Peyer's patch (tissue), 4 donors: ENCODE measurements around the gene NELL1. TPM values are rescaled to one million over a fixed set of nuclear protein-coding genes. Genes with fewer than 3 reads are reported as not detected.
"Not testable (repeated sequence)": the region's sequence is repeated elsewhere in the genome, so short reads cannot be mapped to it uniquely, and the experiment has no call there.

ENCODE experiments used
- DNase-seq, 3 donors: peaks; one replicate each; pipeline ENCODE4 v3.0.0-alpha.2; 2017 to 2019
- H3K27ac ChIP-seq, 4 donors: fragments of 200-600 bp; sonication (generic); one replicate each; pipeline ENCODE4 v1.5.1; 2016 to 2019
- H3K27me3 ChIP-seq, 2 donors: fragments of 200-600 bp; sonication (generic); one replicate each; pipeline ENCODE4 v1.5.1; 2019
- H3K36me3 ChIP-seq, 3 donors: fragments of 200-600 bp; sonication (generic); one replicate each; pipeline ENCODE4 v1.5.1; 2016 to 2019
- H3K4me1 ChIP-seq, 4 donors: fragments of 200-600 bp; sonication (generic); one replicate each; pipeline ENCODE4 v1.5.1; 2016 to 2019
- H3K4me3 ChIP-seq, 4 donors: fragments of 200-600 bp; sonication (generic); 1 replicate in 3 of 4; 2 replicates in 1 of 4; pipeline ENCODE4 v1.5.1; 2016 to 2019; ENCODE audit warnings: mild to moderate bottlenecking in 1 of 4
- H3K9me3 ChIP-seq, 4 donors: fragments of 200-600 bp; sonication (generic); one replicate each; pipeline ENCODE4 v1.5.1; 2016 to 2019; ENCODE audit warnings: mild to moderate bottlenecking in 1 of 4
- POLR2A ChIP-seq, 2 donors: fragments of 450-650 bp; IDR thresholded peaks; one replicate each; pipeline ENCODE4 v1.5.1; 2017; ENCODE audit warnings: antibody characterized with exemption in 2 of 2, mild to moderate bottlenecking in 2 of 2, moderate library complexity in 2 of 2
- total RNA-seq, 4 donors: library from RNA; depleted of rRNA; stranded (reverse); fragments of >200 nt; gene quantifications; one replicate each; pipeline ENCODE4 v1.1.0, GENCODE V29; 2016
- TF ChIP-seq, protein P1 (sequence below), 6 experiments: fragments of 450-650 bp in 4 of 6; fragments of 200-600 bp in 2 of 6; sonication (generic) in 1 of 6; IDR thresholded peaks; one replicate each; pipeline ENCODE4 v1.5.1; 2017 to 2019; ENCODE audit warnings: antibody characterized with exemption in 6 of 6, mild to moderate bottlenecking in 3 of 6, moderate library complexity in 1 of 6

NELL1 gene
- total RNA-seq, 4 donors from 2014 or later = not detected

DNA sequence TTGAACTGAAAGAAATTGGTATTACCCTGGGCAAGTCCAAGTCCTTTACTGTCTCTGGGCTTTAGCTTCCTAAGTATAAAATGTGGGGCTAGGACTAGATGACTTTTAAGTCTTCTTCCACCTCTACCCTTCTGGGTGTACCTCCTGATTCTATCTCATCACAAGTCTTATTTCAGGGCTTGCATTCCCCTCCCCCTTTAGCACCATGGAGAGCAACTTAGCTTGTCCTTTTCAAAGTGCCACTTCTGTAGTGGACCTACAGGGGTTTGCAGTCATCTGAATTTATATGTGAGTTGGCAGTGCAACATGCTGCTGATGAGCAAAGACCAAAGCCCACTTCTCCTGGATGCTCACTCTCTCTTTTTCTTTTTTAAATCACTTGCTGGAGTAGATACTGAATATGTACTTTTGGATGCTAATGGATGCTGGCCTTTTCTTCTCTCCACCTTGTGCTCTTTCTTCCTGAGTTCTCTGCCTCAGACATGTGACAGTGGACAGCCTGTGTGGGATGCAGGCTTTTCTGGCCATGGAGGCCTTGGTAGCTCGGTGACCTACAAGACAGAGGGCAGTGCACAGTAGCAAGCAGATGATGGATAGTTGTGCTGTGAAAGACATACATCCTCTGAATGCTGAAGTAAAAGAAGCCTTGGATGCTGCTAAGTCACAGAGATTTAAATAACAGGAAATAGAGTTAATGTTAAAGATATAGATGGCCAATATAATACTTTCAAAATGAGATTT is 185.0 kb downstream of the NELL1 start:
- H3K9me3 ChIP-seq = no peaks in the 10 kb centered on the region
- H3K4me1 ChIP-seq = no peaks in the 10 kb centered on the region
- DNase-seq = no peak
- no peak overlapping the region for H3K27ac ChIP-seq
- H3K36me3 ChIP-seq = no peaks in the 10 kb centered on the region
- no peak overlapping the region for H3K4me3 ChIP-seq
- TF ChIP-seq POLR2A (IDR thresholded peaks at IDR 0.05) = no peak
- TF ChIP-seq, protein P1, sequence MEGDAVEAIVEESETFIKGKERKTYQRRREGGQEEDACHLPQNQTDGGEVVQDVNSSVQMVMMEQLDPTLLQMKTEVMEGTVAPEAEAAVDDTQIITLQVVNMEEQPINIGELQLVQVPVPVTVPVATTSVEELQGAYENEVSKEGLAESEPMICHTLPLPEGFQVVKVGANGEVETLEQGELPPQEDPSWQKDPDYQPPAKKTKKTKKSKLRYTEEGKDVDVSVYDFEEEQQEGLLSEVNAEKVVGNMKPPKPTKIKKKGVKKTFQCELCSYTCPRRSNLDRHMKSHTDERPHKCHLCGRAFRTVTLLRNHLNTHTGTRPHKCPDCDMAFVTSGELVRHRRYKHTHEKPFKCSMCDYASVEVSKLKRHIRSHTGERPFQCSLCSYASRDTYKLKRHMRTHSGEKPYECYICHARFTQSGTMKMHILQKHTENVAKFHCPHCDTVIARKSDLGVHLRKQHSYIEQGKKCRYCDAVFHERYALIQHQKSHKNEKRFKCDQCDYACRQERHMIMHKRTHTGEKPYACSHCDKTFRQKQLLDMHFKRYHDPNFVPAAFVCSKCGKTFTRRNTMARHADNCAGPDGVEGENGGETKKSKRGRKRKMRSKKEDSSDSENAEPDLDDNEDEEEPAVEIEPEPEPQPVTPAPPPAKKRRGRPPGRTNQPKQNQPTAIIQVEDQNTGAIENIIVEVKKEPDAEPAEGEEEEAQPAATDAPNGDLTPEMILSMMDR (IDR thresholded peaks at IDR 0.05) = no peak
- H3K27me3 ChIP-seq = no peaks in the 10 kb centered on the region

DNA sequence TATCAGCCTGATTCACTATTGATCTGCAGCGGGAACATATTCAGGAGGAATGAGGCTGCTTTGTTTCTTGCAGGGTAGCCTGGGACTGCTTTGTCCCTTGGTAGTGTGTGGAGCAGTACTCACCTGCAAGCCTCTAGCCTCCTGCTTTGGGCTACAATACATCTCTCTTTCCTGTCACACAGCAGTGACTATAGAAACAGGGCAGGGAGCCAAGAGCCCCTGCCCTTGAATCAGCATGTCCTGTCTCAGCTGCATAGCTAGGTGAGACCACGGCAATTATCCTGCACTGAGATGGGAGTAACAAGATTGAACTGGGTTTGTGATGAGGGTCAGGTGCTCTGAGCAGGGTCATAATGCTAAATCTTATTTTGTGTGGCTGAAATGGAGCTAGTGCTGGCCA is 191.9 kb downstream of the NELL1 start:
- TF ChIP-seq POLR2A (IDR thresholded peaks at IDR 0.05) = no peak
- TF ChIP-seq, protein P1 (IDR thresholded peaks at IDR 0.05) = no peak
- no peak overlapping the region for H3K4me3 ChIP-seq
- no peak for DNase-seq
- H3K36me3 ChIP-seq = no peaks in the 10 kb centered on the region
- H3K9me3 ChIP-seq = no peaks in the 10 kb centered on the region
- H3K27ac ChIP-seq = no peak overlapping the region
- no peaks in the 10 kb centered on the region for H3K27me3 ChIP-seq
- H3K4me1 ChIP-seq = no peaks in the 10 kb centered on the region

DNA sequence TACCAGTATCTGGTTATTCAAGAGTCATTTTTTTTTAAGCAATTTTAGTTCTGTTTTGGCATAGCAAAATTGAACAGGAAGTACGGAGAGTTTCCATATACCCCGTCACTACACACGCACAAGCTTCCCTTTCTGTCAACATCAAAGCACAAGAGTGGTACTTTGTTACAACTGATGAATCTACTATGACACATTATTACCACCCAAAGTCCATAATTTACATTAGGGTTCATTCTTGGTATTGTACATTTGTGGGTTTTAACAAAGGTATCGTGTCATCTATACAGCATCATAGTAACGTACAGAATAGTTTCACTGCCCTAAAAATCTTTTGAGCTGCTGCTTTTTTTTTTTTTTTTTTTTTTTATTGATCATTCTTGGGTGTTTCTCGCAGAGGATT is 192.9 kb downstream of the NELL1 start:
- not testable (repeated sequence) for H3K36me3 ChIP-seq, H3K9me3 ChIP-seq, H3K27ac ChIP-seq, H3K4me1 ChIP-seq, H3K27me3 ChIP-seq, H3K4me3 ChIP-seq, DNase-seq

DNA sequence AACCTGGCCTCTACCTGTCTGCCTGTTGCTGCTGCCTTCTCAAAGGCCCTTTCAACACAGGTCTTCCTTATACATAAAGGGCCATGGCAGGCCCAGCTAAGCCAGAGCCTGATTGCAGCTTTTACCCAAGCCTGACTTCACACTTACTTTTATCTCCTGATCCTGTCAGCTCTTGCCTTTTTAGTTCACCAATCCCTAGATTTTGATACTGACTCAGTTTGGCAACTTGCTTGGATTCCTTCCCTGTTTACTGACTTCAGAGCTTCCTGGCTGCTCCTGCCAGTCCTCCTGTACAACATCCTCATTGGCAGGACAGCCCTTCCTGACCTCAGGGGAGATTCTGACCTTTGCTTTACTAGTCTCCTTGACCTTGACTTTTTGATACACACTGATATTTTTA is 195.2 kb downstream of the NELL1 start:
- no peak for DNase-seq
- no peak for TF ChIP-seq POLR2A (IDR thresholded peaks at IDR 0.05)
- TF ChIP-seq, protein P1 (IDR thresholded peaks at IDR 0.05) = no peak
- H3K9me3 ChIP-seq = no peaks in the 10 kb centered on the region
- no peak overlapping the region for H3K27ac ChIP-seq
- H3K27me3 ChIP-seq = no peaks in the 10 kb centered on the region
- H3K4me1 ChIP-seq = no peaks in the 10 kb centered on the region
- no peaks in the 10 kb centered on the region for H3K36me3 ChIP-seq
- H3K4me3 ChIP-seq = no peak overlapping the region

DNA sequence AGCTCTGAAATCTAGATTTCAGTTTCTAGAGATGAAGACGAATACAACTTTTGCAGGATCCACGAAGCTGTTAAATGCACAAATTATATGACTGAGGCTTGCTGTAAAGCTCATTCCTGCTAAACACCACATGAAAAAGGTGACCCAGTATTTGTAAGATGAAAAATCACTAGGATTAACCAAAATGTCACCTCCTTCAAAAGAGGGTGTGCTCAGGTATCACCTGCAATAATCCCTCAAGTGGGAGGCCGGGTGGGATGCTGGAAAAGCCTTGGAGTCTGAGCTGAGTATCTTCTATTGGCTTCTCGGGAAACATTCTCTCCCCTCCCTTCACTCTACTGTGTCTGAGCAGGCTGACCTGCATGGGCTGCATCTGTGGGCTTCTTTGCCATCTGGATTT is 195.8 kb downstream of the NELL1 start:
- TF ChIP-seq, protein P1 (IDR thresholded peaks at IDR 0.05) = no peak
- TF ChIP-seq POLR2A (IDR thresholded peaks at IDR 0.05) = no peak
- Histone ChIP-seq H3K4me1 (no peaks in the 10 kb centered on the region), H3K27me3 (no peaks in the 10 kb centered on the region), H3K27ac (no peak overlapping the region), H3K4me3 (no peak overlapping the region), H3K36me3 (no peaks in the 10 kb centered on the region), H3K9me3 (no peaks in the 10 kb centered on the region)
- no peak for DNase-seq

DNA sequence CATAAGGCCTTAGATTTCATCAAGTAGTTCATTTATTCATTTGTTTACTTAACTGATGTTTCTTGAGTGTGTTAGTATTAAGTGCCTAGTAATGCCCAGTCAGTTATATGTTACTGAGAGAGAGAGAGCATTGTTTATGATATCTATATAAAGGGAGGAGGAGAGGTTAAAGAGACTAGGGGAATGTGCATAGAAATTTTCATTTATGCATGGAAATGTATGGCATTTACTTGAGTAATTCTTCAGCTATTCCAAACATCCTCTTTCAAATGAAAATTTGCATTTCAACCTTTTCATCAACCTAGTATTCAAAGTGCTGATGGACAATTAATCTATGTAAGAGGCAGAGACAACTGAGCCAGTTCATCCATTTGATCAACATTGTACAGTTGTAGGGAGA is 199.7 kb downstream of the NELL1 start:
- no peaks in the 10 kb centered on the region for H3K27me3 ChIP-seq
- H3K36me3 ChIP-seq = no peaks in the 10 kb centered on the region
- no peak for DNase-seq
- H3K9me3 ChIP-seq = no peaks in the 10 kb centered on the region
- no peaks in the 10 kb centered on the region for H3K4me1 ChIP-seq
- no peak overlapping the region for H3K27ac ChIP-seq
- H3K4me3 ChIP-seq = no peak overlapping the region
- no peak for TF ChIP-seq POLR2A (IDR thresholded peaks at IDR 0.05)
- TF ChIP-seq, protein P1 (IDR thresholded peaks at IDR 0.05) = no peak
